B cell (primary cell): ENCODE measurements around the gene NCOA4. TPM values are rescaled to one million over a fixed set of nuclear protein-coding genes. Genes with fewer than 3 reads are reported as not detected.

Experiments
- ATAC-seq: fragments of 200-7000 bp; cut with Tn5 transposase; one replicate; pipeline ENCODE4 v1.10.0; 2021; ENCODE audit warnings: low read depth, mild to moderate bottlenecking, moderate number of reproducible peaks, moderate library complexity
- CTCF ChIA-PET: fragments of 350-600 bp; sonication (Branson Sonifier 250); formaldehyde crosslinking; loops from one replicate; lab custom pipeline; 2021; ENCODE audit warnings: antibody characterized with exemption, inconsistent platforms; lab: Charles Lee
- POLR2A ChIA-PET: fragments of 350-600 bp; sonication (Branson Sonifier 250); formaldehyde crosslinking; loops from one replicate; lab custom pipeline; 2021; ENCODE audit warnings: antibody characterized with exemption; lab: Charles Lee
- DNase-seq: peaks from one replicate; pipeline ENCODE4 v3.0.0; 2013
- H2AFZ ChIP-seq: 2 replicates; pipeline ENCODE4 v1.6.1; 2012; ENCODE audit warnings: mild to moderate bottlenecking, low read depth, low read length; ENCODE audit not compliant: insufficient read depth, poor library complexity, severe bottlenecking
- H3K27ac ChIP-seq, 2 donors: 1 replicate in 1 of 2; 2 replicates in 1 of 2; pipeline ENCODE4 v1.5.1; 2012 to 2013; ENCODE audit warnings: low read length in 2 of 2, mild to moderate bottlenecking in 2 of 2, moderate library complexity in 1 of 2
- H3K27me3 ChIP-seq, 4 experiments: fragments of 200-600 bp in 1 of 4; sonication (generic) in 1 of 4; replicated peaks in 1 of 4; 1 replicate in 2 of 4; 2 replicates in 2 of 4; pipeline versions ENCODE4 v1.6.1 to v1.7.0; 2013 to 2016; ENCODE audit warnings: low read length in 3 of 4, mild to moderate bottlenecking in 2 of 4, mixed read lengths in 1 of 4, moderate library complexity in 1 of 4; ENCODE audit not compliant: insufficient read depth in 4 of 4, control insufficient read depth in 3 of 4; ENCODE audit errors: control extremely low read depth in 1 of 4
- H3K36me3 ChIP-seq, 2 experiments: replicated peaks in 1 of 2; 1 replicate in 1 of 2; 2 replicates in 1 of 2; pipeline versions ENCODE4 v1.6.1 to v1.7.1; 2013; ENCODE audit warnings: low read length in 1 of 2; ENCODE audit not compliant: insufficient read depth in 2 of 2, control insufficient read depth in 1 of 2; ENCODE audit errors: control extremely low read depth in 1 of 2, extremely low read depth in 1 of 2
- H3K4me1 ChIP-seq, 2 donors: fragments of 200-600 bp in 1 of 2; sonication (generic) in 1 of 2; 1 replicate in 1 of 2; 2 replicates in 1 of 2; pipeline versions ENCODE4 v1.5.1 to v1.6.1; 2013 to 2017; ENCODE audit warnings: low read length in 2 of 2; ENCODE audit not compliant: control insufficient read depth in 2 of 2, insufficient read depth in 2 of 2
- H3K4me2 ChIP-seq: replicated peaks from 2 replicates; pipeline ENCODE3; 2012; ENCODE audit warnings: mild to moderate bottlenecking, low read depth, low read length; ENCODE audit not compliant: poor library complexity, severe bottlenecking
- H3K4me3 ChIP-seq, 5 experiments: fragments of 200-600 bp in 1 of 5; sonication (generic) in 1 of 5; 1 replicate in 3 of 5; 2 replicates in 2 of 5; pipeline versions ENCODE4 v1.5.1 to v1.7.0; 2011 to 2016; ENCODE audit warnings: low read length in 4 of 5, mild to moderate bottlenecking in 4 of 5, low read depth in 2 of 5, control low read depth in 1 of 5, moderate library complexity in 1 of 5; ENCODE audit not compliant: insufficient read depth in 1 of 5; ENCODE audit errors: control extremely low read depth in 1 of 5, extremely low read depth in 1 of 5
- H3K79me2 ChIP-seq: fragments of 200-600 bp; sonication (generic); one replicate; pipeline ENCODE4 v1.6.0; 2016; ENCODE audit warnings: low read length; ENCODE audit not compliant: control insufficient read depth, insufficient read depth
- H3K9ac ChIP-seq: fragments of 200-600 bp; sonication (generic); 2 replicates; pipeline ENCODE4 v1.6.1; 2017; ENCODE audit warnings: mild to moderate bottlenecking, low read length, moderate library complexity
- H3K9me3 ChIP-seq, 3 donors: one replicate each; pipeline versions ENCODE4 v1.6.1 to v1.7.1; 2013; ENCODE audit warnings: low read length in 2 of 3; ENCODE audit not compliant: control insufficient read depth in 2 of 3, insufficient read depth in 1 of 3; ENCODE audit errors: control extremely low read depth in 1 of 3
- H4K20me1 ChIP-seq: 2 replicates; pipeline ENCODE4 v1.6.0; 2012; ENCODE audit warnings: mild to moderate bottlenecking, low read length; ENCODE audit not compliant: insufficient read depth, control insufficient read depth, poor library complexity, severe bottlenecking
- H3K27ac Mint-ChIP-seq: one replicate; pipeline ENCODE4 v1.8.0; 2021; ENCODE audit warnings: mixed read lengths
- H3K27me3 Mint-ChIP-seq: one replicate; pipeline ENCODE4 v1.8.0; 2021; ENCODE audit warnings: mixed read lengths
- H3K4me1 Mint-ChIP-seq: one replicate; pipeline ENCODE4 v1.8.0; 2021; ENCODE audit warnings: mixed read lengths
- H3K4me3 Mint-ChIP-seq: one replicate; pipeline ENCODE4 v1.8.0; 2021; ENCODE audit warnings: mixed read lengths
- H3K9me3 Mint-ChIP-seq: one replicate; pipeline ENCODE4 v1.8.0; 2022; ENCODE audit warnings: mixed read lengths; ENCODE audit not compliant: insufficient read depth
- CTCF ChIP-seq: fragments of 200-600 bp; IDR thresholded peaks from one replicate; pipeline ENCODE4 v1.8.0; 2022; ENCODE audit warnings: antibody characterized with exemption, mild to moderate bottlenecking
- EZH2 ChIP-seq: IDR thresholded peaks from 2 replicates; pipeline ENCODE4 v1.6.1; 2012; ENCODE audit warnings: borderline replicate concordance, low read depth, mild to moderate bottlenecking, moderate library complexity, low read length; ENCODE audit not compliant: insufficient read depth, poor library complexity, severe bottlenecking
- WGBS: methylation state at CpG from one replicate; pipeline ENCODE4 v1.1.5; 2013; ENCODE audit warnings: missing lambda C conversion rate; ENCODE audit not compliant: insufficient coverage; 5-methylcytosine and 5-hydroxymethylcytosine counted together
- intact Hi-C: fragments of 100-400 bp; cut with micrococcal nuclease; formaldehyde crosslinking; loops from one replicate; pipeline ENCODE4 v1.10.0; 2022
- polyA plus RNA-seq: library from polyadenylated mRNA; depleted of rRNA; stranded (reverse); fragments of >200 nt; gene quantifications from 2 replicates; pipeline ENCODE4 v1.2.3, GENCODE V29; 2012
- total RNA-seq, 2 donors: library from RNA; stranded (reverse); fragments of 120-200 nt in 1 of 2; gene quantifications; 1 replicate in 1 of 2; 2 replicates in 1 of 2; pipeline versions ENCODE4 v1.2.3 to v1.2.4, GENCODE V29; 2013 to 2022

NCOA4 gene
- total and polyA plus RNA-seq, 2 donors (not counting 1 experiment from before 2014, with no cell fraction given): 27.1 to 69.7 TPM

GRCh38 chr10:46053534-46054434 lies 23.4 kb upstream of the NCOA4 start:
- H3K79me2 ChIP-seq: no peaks in the 10 kb centered on the region
- DNase-seq (no peak), ATAC-seq (no peak)
- no peaks in the 10 kb centered on the region for H3K36me3 ChIP-seq
- H4K20me1 ChIP-seq: no peaks in the 10 kb centered on the region
- Mint-ChIP-seq H3K9me3 (peaks cover 2% of the 10 kb centered on the region), H3K4me1 (peaks cover 1% of the 10 kb centered on the region), H3K4me3 (no peak overlapping the region), H3K27ac (no peak overlapping the region), H3K27me3 (peaks cover 17% of the 10 kb centered on the region)
- WGBS: 94% methylated on average over 8 of the region's 9 CpGs
- H3K4me3 ChIP-seq: no peak overlapping the region
- ChIA-PET CTCF (no interaction called here), POLR2A (no interaction called here)
- peaks cover 0 to 6% (median 1%) of the 10 kb centered on the region in 4 experiments for H3K27me3 ChIP-seq
- no peak overlapping the region for H2AFZ ChIP-seq
- TF ChIP-seq EZH2 (no peak), CTCF (no peak)
- no peak overlapping the region for H3K27ac ChIP-seq
- peaks cover 0 to 10% (median 9%) of the 10 kb centered on the region in 3 donors for H3K9me3 ChIP-seq
- no peaks in the 10 kb centered on the region for H3K4me1 ChIP-seq
- intact Hi-C loops: no loop called here
- no peak overlapping the region for H3K4me2 ChIP-seq
- no peak overlapping the region for H3K9ac ChIP-seq

GRCh38 chr10:46052791-46053375 lies 22.5 kb upstream of the NCOA4 start:
- Histone ChIP-seq H4K20me1 (no peaks in the 10 kb centered on the region), H3K36me3 (no peaks in the 10 kb centered on the region), H3K9ac (no peak overlapping the region), H3K4me1 (no peaks in the 10 kb centered on the region), H3K4me2 (no peak overlapping the region), H3K27ac (no peak overlapping the region), H3K27me3 (peaks cover 0 to 9% (median 2%) of the 10 kb centered on the region in 4 experiments), H3K9me3 (peaks cover 0 to 10% (median 5%) of the 10 kb centered on the region in 3 donors), H3K79me2 (no peaks in the 10 kb centered on the region), H2AFZ (no peak overlapping the region), H3K4me3 (no peak overlapping the region)
- TF ChIP-seq CTCF (no peak), EZH2 (no peak)
- WGBS: 100% methylated on average over 2 of the region's 6 CpGs
- intact Hi-C loops: no loop called here
- no peak overlapping the region for H3K4me3 Mint-ChIP-seq
- H3K9me3 Mint-ChIP-seq: peaks cover 2% of the 10 kb centered on the region
- ChIA-PET CTCF (no interaction called here), POLR2A (no interaction called here)
- peaks cover 17% of the 10 kb centered on the region for H3K27me3 Mint-ChIP-seq
- peaks cover 1% of the 10 kb centered on the region for H3K4me1 Mint-ChIP-seq
- H3K27ac Mint-ChIP-seq: no peak overlapping the region
- DNase-seq: no peak
- no peak for ATAC-seq
